K562 (cell line): ENCODE measurements around the gene DAB2IP. TPM values are rescaled to one million over a fixed set of nuclear protein-coding genes. Genes with fewer than 3 reads are reported as not detected.

Experiments
- CHD7 ChIP-seq: fragments of 200-600 bp; sonication (generic); IDR thresholded peaks from one replicate; pipeline ENCODE4 v1.6.1; 2012; ENCODE audit warnings: mild to moderate bottlenecking, low read depth, low read length, inconsistent platforms
- HINFP ChIP-seq: fragments of 450-650 bp; conservative IDR thresholded peaks from 2 replicates; pipeline ENCODE4 v1.6.1; 2016; ENCODE audit warnings: missing genetic modification characterization, low read depth, mild to moderate bottlenecking, control low read depth, missing compliant biosample characterization
- NFATC3 ChIP-seq: fragments of 450-650 bp; IDR thresholded peaks from 2 replicates; pipeline ENCODE4 v1.6.1; 2017; ENCODE audit warnings: mild to moderate bottlenecking
- ZBTB11 ChIP-seq, 3 experiments: fragments of 200-800 bp in 1 of 3; fragments of 250-450 bp in 1 of 3; fragments of 450-650 bp in 1 of 3; sonication (Bioruptor Pico) in 1 of 3; sonication (Bioruptor generic) in 1 of 3; formaldehyde crosslinking in 1 of 3; IDR thresholded peaks; 2 replicates each; pipeline versions ENCODE4 v1.6.1 to v1.8.0; 2016 to 2022; ENCODE audit warnings: mild to moderate bottlenecking in 2 of 3, missing genetic modification characterization in 2 of 3, missing compliant biosample characterization in 1 of 3, moderate library complexity in 1 of 3
- polyA plus RNA-seq, 8 experiments: library from polyadenylated mRNA; depleted of rRNA in 4 of 8; stranded (reverse) in 5 of 8; unstranded in 3 of 8; fragments of >200 nt; fragmentation: Nextera tagmentation in 2 of 8; fragmentation: Illumina TruSeq in 1 of 8; extraction: Ambion mirVana in 2 of 8; extraction: Trizol in 1 of 8; gene quantifications; 2 replicates each; pipeline versions ENCODE4 v1.2.1 to v1.2.3, GENCODE V29; 2011 to 2014; ENCODE audit warnings: inconsistent platforms in 1 of 8, missing spikeins in 1 of 8
- total RNA-seq, 7 experiments: library from RNA; depleted of rRNA in 6 of 7; stranded (reverse); fragments of >200 nt in 6 of 7; fragmentation: Illumina TruSeq in 2 of 7; extraction: Trizol in 2 of 7; gene quantifications; 2 replicates each; pipeline versions ENCODE4 v1.2.1 to v1.2.3, GENCODE V29; 2011 to 2021; ENCODE audit warnings: low replicate concordance in 1 of 7

DAB2IP gene
- total and polyA plus RNA-seq, 9 of the 15 experiments (the other 6 are each of a cell fraction or from before 2014, with no cell fraction given): 0.04 to 0.31 (median 0.08) TPM; not detected in 5

- no peak for TF ChIP-seq ZBTB11 (CRISPR knock-in tag; IDR thresholded peaks at IDR 0.05)
- TF ChIP-seq HINFP (tag): no peak
- TF ChIP-seq NFATC3: no peak
- no peak for TF ChIP-seq CHD7
Observed at GRCh38 chr9:121652838-121653231, 1.4 kb downstream of the DAB2IP start (continued).
